Measurements from ENCODE around the gene FBXL19. TPM values are rescaled to one million over a fixed set of nuclear protein-coding genes. Genes with fewer than 3 reads are reported as not detected.

The FBXL19 gene
- total and polyA plus RNA-seq, 2 donors (not counting 1 experiment from before 2014, with no cell fraction given): 3.1 to 14.5 TPM

GRCh38 chr16:30958175-30959079, 35.1 kb downstream of the FBXL19 start:
- Histone ChIP-seq H3K27ac (ENCODE audit: insufficient read depth, low read length) (peak overlapping the region; percentile 69), H3K4me3 (replicated peaks in 1 of 4; ENCODE audit: control extremely low read depth in 1 of 4, insufficient read depth in 1 of 4, low read depth in 3 of 4, low read length in 4 of 4) (peak overlapping the region; percentile 76 to 94 (median 80)), H3K79me2 (ENCODE audit: control insufficient read depth, insufficient read depth, low read length) (peaks cover 12% of the 10 kb centered on the region), H2AFZ (ENCODE audit: low read length) (no peak overlapping the region), H3K9me3 (ENCODE audit: control insufficient read depth, insufficient read depth, low read depth, low read length) (no peaks in the 10 kb centered on the region), H3K4me1 (ENCODE audit: control insufficient read depth, extremely low read depth, insufficient read depth, low read length) (peaks cover 3% of the 10 kb centered on the region), H3K27me3 (ENCODE audit: control insufficient read depth, insufficient read depth, low read length) (no peaks in the 10 kb centered on the region), H3K9ac (ENCODE audit: insufficient read depth, low read length) (peak overlapping the region; percentile 100), H3K36me3 (ENCODE audit: control insufficient read depth, insufficient read depth, low read length) (peaks cover 17% of the 10 kb centered on the region), H4K20me1 (ENCODE audit: control insufficient read depth, extremely low read depth, insufficient read depth, low read length) (no peaks in the 10 kb centered on the region), H3K4me2 (ENCODE audit: extremely low read depth, insufficient read depth, low read length) (peak overlapping the region; percentile 92)
- no peak for TF ChIP-seq EZH2 (IDR thresholded peaks at IDR 0.05; ENCODE audit: low read length, missing control alignments)
- TF ChIP-seq CTCF (conservative IDR thresholded peaks at IDR 0.05 in 1 of 2, IDR thresholded peaks at IDR 0.05 in 1 of 2; ENCODE audit: low read depth in 1 of 2, low read length in 2 of 2): no peak
- DNase-seq (ENCODE audit: low read depth in 2 of 2): peak; percentile 39 to 59

- H3K4me1 ChIP-seq (ENCODE audit: control insufficient read depth, extremely low read depth, insufficient read depth, low read length): no peaks in the 10 kb centered on the region
- no peaks in the 10 kb centered on the region for H3K27me3 ChIP-seq (ENCODE audit: control insufficient read depth, insufficient read depth, low read length)
- no peaks in the 10 kb centered on the region for H4K20me1 ChIP-seq (ENCODE audit: control insufficient read depth, extremely low read depth, insufficient read depth, low read length)
- H3K27ac ChIP-seq (ENCODE audit: insufficient read depth, low read length): no peak overlapping the region
- TF ChIP-seq EZH2 (IDR thresholded peaks at IDR 0.05; ENCODE audit: low read length, missing control alignments): no peak
- H3K79me2 ChIP-seq (ENCODE audit: control insufficient read depth, insufficient read depth, low read length): peaks cover 12% of the 10 kb centered on the region
- no peak overlapping the region for H2AFZ ChIP-seq (ENCODE audit: low read length)
- H3K4me2 ChIP-seq (ENCODE audit: extremely low read depth, insufficient read depth, low read length): no peak overlapping the region
- no peak overlapping the region for H3K4me3 ChIP-seq (replicated peaks in 1 of 4; ENCODE audit: control extremely low read depth in 1 of 4, insufficient read depth in 1 of 4, low read depth in 3 of 4, low read length in 4 of 4)
- no peaks in the 10 kb centered on the region for H3K9me3 ChIP-seq (ENCODE audit: control insufficient read depth, insufficient read depth, low read depth, low read length)
- no peak for DNase-seq (ENCODE audit: low read depth in 2 of 2)
- peaks cover 35% of the 10 kb centered on the region for H3K36me3 ChIP-seq (ENCODE audit: control insufficient read depth, insufficient read depth, low read length)
- no peak overlapping the region for H3K9ac ChIP-seq (ENCODE audit: insufficient read depth, low read length)
Observed at GRCh38 chr16:30961384-30961783, 38.0 kb downstream of the FBXL19 start.

- no peak overlapping the region for H2AFZ ChIP-seq (ENCODE audit: low read length)
- no peak for TF ChIP-seq CTCF (conservative IDR thresholded peaks at IDR 0.05 in 1 of 2, IDR thresholded peaks at IDR 0.05 in 1 of 2; ENCODE audit: low read depth in 1 of 2, low read length in 2 of 2)
- TF ChIP-seq EZH2 (IDR thresholded peaks at IDR 0.05; ENCODE audit: low read length, missing control alignments): no peak
- no peaks in the 10 kb centered on the region for H3K9me3 ChIP-seq (ENCODE audit: control insufficient read depth, insufficient read depth, low read depth, low read length)
- no peak overlapping the region for H3K4me3 ChIP-seq (replicated peaks in 1 of 4; ENCODE audit: control extremely low read depth in 1 of 4, insufficient read depth in 1 of 4, low read depth in 3 of 4, low read length in 4 of 4)
- no peaks in the 10 kb centered on the region for H4K20me1 ChIP-seq (ENCODE audit: control insufficient read depth, extremely low read depth, insufficient read depth, low read length)
- H3K4me2 ChIP-seq (ENCODE audit: extremely low read depth, insufficient read depth, low read length): no peak overlapping the region
- no peak overlapping the region for H3K9ac ChIP-seq (ENCODE audit: insufficient read depth, low read length)
- H3K79me2 ChIP-seq (ENCODE audit: control insufficient read depth, insufficient read depth, low read length): peaks cover 4% of the 10 kb centered on the region
- peaks cover 42% of the 10 kb centered on the region for H3K36me3 ChIP-seq (ENCODE audit: control insufficient read depth, insufficient read depth, low read length)
- H3K4me1 ChIP-seq (ENCODE audit: control insufficient read depth, extremely low read depth, insufficient read depth, low read length): no peaks in the 10 kb centered on the region
- DNase-seq (ENCODE audit: low read depth in 2 of 2): no peak
- no peak overlapping the region for H3K27ac ChIP-seq (ENCODE audit: insufficient read depth, low read length)
- H3K27me3 ChIP-seq (ENCODE audit: control insufficient read depth, insufficient read depth, low read length): no peaks in the 10 kb centered on the region
Observed at GRCh38 chr16:30963925-30964511, 40.6 kb downstream of the FBXL19 start.

All from fibroblast of lung (primary cell).